ENCODE measurements around the gene NREP. TPM values are rescaled to one million over a fixed set of nuclear protein-coding genes. Genes with fewer than 3 reads are reported as not detected.
"Not testable (repeated sequence)": the region's sequence is repeated elsewhere in the genome, so short reads cannot be mapped to it uniquely, and the experiment has no call there.

The NREP gene
- total RNA-seq, 2 donors from 2014 or later = 10.1 to 16.8 TPM

GRCh38 chr5:111722140-111722539 is 34.9 kb downstream of the NREP start:
- Mint-ChIP-seq H3K27me3 (ENCODE audit: low read depth) (no peaks in the 10 kb centered on the region), H3K36me3 (ENCODE audit: insufficient read depth in 2 of 2) (peaks cover 0 to 2% of the 10 kb centered on the region in 2 donors), H3K4me3 (no peak overlapping the region), H3K4me1 (ENCODE audit: low read depth) (no peaks in the 10 kb centered on the region), H3K9me3 (no peaks in the 10 kb centered on the region), H3K27ac (no peak overlapping the region)
- DNase-seq = no peak
- no peak for ATAC-seq (replicated peaks in 1 of 2)

GRCh38 chr5:111720333-111720890 is 36.6 kb downstream of the NREP start:
- DNase-seq (no peak), ATAC-seq (replicated peaks in 1 of 2) (no peak)
- Mint-ChIP-seq H3K4me1 (ENCODE audit: low read depth) (no peaks in the 10 kb centered on the region), H3K27ac (no peak overlapping the region), H3K36me3 (ENCODE audit: insufficient read depth in 2 of 2) (peaks cover 0 to 2% of the 10 kb centered on the region in 2 donors), H3K4me3 (no peak overlapping the region), H3K9me3 (peaks cover 0 to 2% of the 10 kb centered on the region in 2 donors), H3K27me3 (ENCODE audit: low read depth) (no peaks in the 10 kb centered on the region)

GRCh38 chr5:111719773-111720172 is 37.2 kb downstream of the NREP start:
- H3K9me3 Mint-ChIP-seq = peaks cover 3 to 5% of the 10 kb centered on the region in 2 donors
- ATAC-seq (replicated peaks in 1 of 2) (no peak), DNase-seq (no peak)
- peaks cover 0 to 4% of the 10 kb centered on the region in 2 donors for H3K36me3 Mint-ChIP-seq (ENCODE audit: insufficient read depth in 2 of 2)
- no peaks in the 10 kb centered on the region for H3K4me1 Mint-ChIP-seq (ENCODE audit: low read depth)
- no peak overlapping the region for H3K4me3 Mint-ChIP-seq
- no peak overlapping the region for H3K27ac Mint-ChIP-seq
- no peaks in the 10 kb centered on the region for H3K27me3 Mint-ChIP-seq (ENCODE audit: low read depth)

- H3K4me3 Mint-ChIP-seq; H3K4me1 Mint-ChIP-seq (ENCODE audit: low read depth); H3K36me3 Mint-ChIP-seq (ENCODE audit: insufficient read depth in 2 of 2); ATAC-seq (replicated peaks in 1 of 2); H3K27ac Mint-ChIP-seq; DNase-seq; H3K27me3 Mint-ChIP-seq (ENCODE audit: low read depth): not testable (repeated sequence)
- peaks cover 8 to 19% of the 10 kb centered on the region in 2 donors for H3K9me3 Mint-ChIP-seq
Observed at GRCh38 chr5:111716789-111717188, 40.2 kb downstream of the NREP start.

GRCh38 chr5:111707630-111708164 is 49.3 kb downstream of the NREP start:
- H3K27me3 Mint-ChIP-seq (ENCODE audit: low read depth) = no peaks in the 10 kb centered on the region

GRCh38 chr5:111706345-111706744 is 50.6 kb downstream of the NREP start:
- H3K27me3 Mint-ChIP-seq (ENCODE audit: low read depth) = no peaks in the 10 kb centered on the region
- DNase-seq = no peak
- no peaks in the 10 kb centered on the region for H3K9me3 Mint-ChIP-seq
- H3K27ac Mint-ChIP-seq = no peak overlapping the region
- no peak for ATAC-seq (replicated peaks in 1 of 2)
- H3K4me3 Mint-ChIP-seq = no peak overlapping the region
- peaks cover 6% of the 10 kb centered on the region for H3K4me1 Mint-ChIP-seq (ENCODE audit: low read depth)
- H3K36me3 Mint-ChIP-seq (ENCODE audit: insufficient read depth in 2 of 2) = no peaks in the 10 kb centered on the region

More at GRCh38 chr5:111707630-111708164, 49.3 kb downstream of the NREP start:
- DNase-seq = no peak
- ATAC-seq (replicated peaks in 1 of 2) = no peak
- no peak overlapping the region for H3K4me3 Mint-ChIP-seq
- peaks cover 4 to 6% of the 10 kb centered on the region in 2 donors for H3K9me3 Mint-ChIP-seq
- H3K27ac Mint-ChIP-seq = no peak overlapping the region
- peaks cover 3 to 4% of the 10 kb centered on the region in 2 donors for H3K36me3 Mint-ChIP-seq (ENCODE audit: insufficient read depth in 2 of 2)
- H3K4me1 Mint-ChIP-seq (ENCODE audit: low read depth) = peaks cover 6% of the 10 kb centered on the region

- Mint-ChIP-seq H3K4me1 (ENCODE audit: low read depth) (peaks cover 6% of the 10 kb centered on the region), H3K36me3 (ENCODE audit: insufficient read depth in 2 of 2) (no peaks in the 10 kb centered on the region), H3K27me3 (ENCODE audit: low read depth) (no peaks in the 10 kb centered on the region), H3K9me3 (no peaks in the 10 kb centered on the region), H3K27ac (no peak overlapping the region), H3K4me3 (no peak overlapping the region)
- ATAC-seq (replicated peaks in 1 of 2) (no peak), DNase-seq (no peak)
Observed at GRCh38 chr5:111704452-111705085, 52.4 kb downstream of the NREP start.

GRCh38 chr5:111703662-111704061 is 53.3 kb downstream of the NREP start:
- Mint-ChIP-seq H3K4me1 (ENCODE audit: low read depth) (peaks cover 6% of the 10 kb centered on the region), H3K36me3 (ENCODE audit: insufficient read depth in 2 of 2) (no peaks in the 10 kb centered on the region), H3K9me3 (no peaks in the 10 kb centered on the region), H3K27ac (no peak overlapping the region), H3K4me3 (peak overlapping the region; percentile 35 to 38), H3K27me3 (ENCODE audit: low read depth) (no peaks in the 10 kb centered on the region)
- DNase-seq (no peak), ATAC-seq (replicated peaks in 1 of 2) (peak in 1 of 2 donors; percentile 40)

GRCh38 chr5:111699976-111700375 is 57.0 kb downstream of the NREP start:
- Mint-ChIP-seq H3K4me3 (no peak overlapping the region), H3K36me3 (ENCODE audit: insufficient read depth in 2 of 2) (no peaks in the 10 kb centered on the region), H3K4me1 (ENCODE audit: low read depth) (peaks cover 6% of the 10 kb centered on the region), H3K9me3 (no peaks in the 10 kb centered on the region), H3K27ac (no peak overlapping the region), H3K27me3 (ENCODE audit: low read depth) (peaks cover 6% of the 10 kb centered on the region)
- ATAC-seq (replicated peaks in 1 of 2) (no peak), DNase-seq (no peak)

GRCh38 chr5:111699324-111699723 is 57.7 kb downstream of the NREP start:
- ATAC-seq (replicated peaks in 1 of 2) (no peak), DNase-seq (no peak)
- Mint-ChIP-seq H3K36me3 (ENCODE audit: insufficient read depth in 2 of 2) (no peaks in the 10 kb centered on the region), H3K27ac (no peak overlapping the region), H3K4me1 (ENCODE audit: low read depth) (peaks cover 6% of the 10 kb centered on the region), H3K4me3 (no peak overlapping the region), H3K27me3 (ENCODE audit: low read depth) (peaks cover 6% of the 10 kb centered on the region), H3K9me3 (no peaks in the 10 kb centered on the region)

- Mint-ChIP-seq H3K27me3 (ENCODE audit: low read depth) (peaks cover 6% of the 10 kb centered on the region), H3K4me1 (ENCODE audit: low read depth) (no peaks in the 10 kb centered on the region), H3K27ac (no peak overlapping the region), H3K9me3 (no peaks in the 10 kb centered on the region), H3K36me3 (ENCODE audit: insufficient read depth in 2 of 2) (no peaks in the 10 kb centered on the region), H3K4me3 (no peak overlapping the region)
- no peak for DNase-seq
- ATAC-seq (replicated peaks in 1 of 2) = no peak
Observed at GRCh38 chr5:111697881-111698757, 58.9 kb downstream of the NREP start.

GRCh38 chr5:111697215-111697614 is 59.8 kb downstream of the NREP start:
- Mint-ChIP-seq H3K36me3 (ENCODE audit: insufficient read depth in 2 of 2) (no peaks in the 10 kb centered on the region), H3K4me3 (no peak overlapping the region), H3K27ac (no peak overlapping the region), H3K4me1 (ENCODE audit: low read depth) (no peaks in the 10 kb centered on the region), H3K27me3 (ENCODE audit: low read depth) (peaks cover 6% of the 10 kb centered on the region), H3K9me3 (no peaks in the 10 kb centered on the region)
- no peak for ATAC-seq (replicated peaks in 1 of 2)
- no peak for DNase-seq

GRCh38 chr5:111695991-111696390 is 61.0 kb downstream of the NREP start:
- peaks cover 6% of the 10 kb centered on the region for H3K4me1 Mint-ChIP-seq (ENCODE audit: low read depth)
- H3K36me3 Mint-ChIP-seq (ENCODE audit: insufficient read depth in 2 of 2) = no peaks in the 10 kb centered on the region
- DNase-seq (no peak), ATAC-seq (replicated peaks in 1 of 2) (no peak)
- H3K27me3 Mint-ChIP-seq (ENCODE audit: low read depth) = peaks cover 6% of the 10 kb centered on the region
- no peaks in the 10 kb centered on the region for H3K9me3 Mint-ChIP-seq
- H3K27ac Mint-ChIP-seq = no peak overlapping the region
- no peak overlapping the region for H3K4me3 Mint-ChIP-seq

Measured in activated T-cell treated with anti-CD3 and anti-CD28 coated beads, Interleukin-2, amount 50 U/mL, for 72 hours (primary cell).